ENCODE results near the gene ATAD2B.

DNA sequence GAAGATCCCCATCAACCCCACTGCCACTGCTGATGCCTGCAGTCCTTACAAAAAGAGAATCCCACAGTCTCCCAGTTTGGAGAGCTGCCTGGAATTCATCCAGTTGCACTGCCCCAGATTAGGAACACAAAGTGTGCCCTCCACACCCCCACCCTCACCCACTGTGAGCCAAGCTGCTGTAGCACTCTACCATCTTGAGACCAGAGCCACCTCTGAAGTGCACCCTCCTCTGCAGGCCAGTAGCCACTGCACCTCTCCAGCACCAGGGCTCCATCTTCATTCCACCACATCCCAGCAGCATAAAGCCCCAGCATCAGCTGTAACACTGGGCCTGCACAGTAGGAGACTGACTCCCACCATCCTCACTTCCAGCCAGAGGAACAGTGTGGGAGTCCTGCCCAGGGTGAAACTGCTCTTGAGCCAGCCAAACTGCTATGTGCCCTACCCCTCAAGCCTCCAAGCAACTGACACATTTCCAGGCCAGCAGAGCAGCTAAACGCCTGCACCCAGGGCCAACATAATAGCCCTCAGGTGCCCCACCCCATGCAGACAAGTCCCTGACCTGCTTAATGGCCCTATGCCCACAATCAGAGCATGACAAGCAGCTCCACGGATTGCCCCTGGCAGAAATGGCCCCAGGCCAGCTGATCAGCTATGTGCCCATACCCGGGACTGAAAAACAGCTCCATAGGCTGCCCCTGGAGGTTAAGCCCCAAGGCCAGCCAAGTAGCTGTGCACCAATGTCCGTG is 206.0 kb downstream of the ATAD2B start:
- TF ChIP-seq EZH2phosphoT487 (IDR thresholded peaks at IDR 0.05; ENCODE audit: insufficient read depth, low read depth) (no peak), EZH2 (IDR thresholded peaks at IDR 0.05; ENCODE audit: insufficient read depth, poor library complexity, severe bottlenecking) (no peak)
